GM23338 (cell line): ENCODE data around the gene INSL3. TPM values are rescaled to one million over a fixed set of nuclear protein-coding genes. Genes with fewer than 3 reads are reported as not detected.

Experiments
- ATAC-seq: fragments of 200-7000 bp; cut with Tn5 transposase; 3 replicates; pipeline ENCODE4 v1.9.1; 2020
- DNase-seq: peaks from one replicate; pipeline ENCODE4 v3.0.0-alpha.2; 2015; ENCODE audit warnings: low spot score
- H2AFZ ChIP-seq: fragments of 200-600 bp; sonication (generic); 2 replicates; pipeline ENCODE4 v1.8.0; 2016; ENCODE audit warnings: antibody characterized with exemption, mild to moderate bottlenecking, moderate library complexity
- H3F3A ChIP-seq: fragments of 200-600 bp; sonication (generic); replicated peaks from 2 replicates; pipeline ENCODE4 v1.8.0; 2017; ENCODE audit warnings: antibody characterized with exemption, mixed run types, low read depth
- H3K27ac ChIP-seq: fragments of 200-600 bp; sonication (generic); 2 replicates; pipeline ENCODE4 v1.6.1; 2016; ENCODE audit warnings: low read depth
- H3K27me3 ChIP-seq: fragments of 200-600 bp; sonication (generic); 2 replicates; pipeline ENCODE4 v1.8.0; 2016; ENCODE audit warnings: mild to moderate bottlenecking, mixed run types, moderate library complexity; ENCODE audit not compliant: insufficient read depth
- H3K36me3 ChIP-seq: fragments of 200-600 bp; sonication (generic); 2 replicates; pipeline ENCODE4 v1.8.0; 2016; ENCODE audit warnings: mild to moderate bottlenecking; ENCODE audit not compliant: insufficient read depth
- H3K4me1 ChIP-seq: fragments of 200-600 bp; sonication (generic); 2 replicates; pipeline ENCODE4 v1.8.0; 2016; ENCODE audit warnings: mild to moderate bottlenecking, moderate library complexity; ENCODE audit not compliant: insufficient read depth
- H3K4me2 ChIP-seq: fragments of 200-600 bp; sonication (generic); 2 replicates; pipeline ENCODE4 v1.7.1; 2017; ENCODE audit warnings: mixed run types
- H3K4me3 ChIP-seq: fragments of 200-600 bp; sonication (generic); 2 replicates; pipeline ENCODE4 v1.6.1; 2016; ENCODE audit warnings: mixed run types
- H3K79me2 ChIP-seq: fragments of 200-600 bp; sonication (generic); replicated peaks from 2 replicates; pipeline ENCODE4 v1.8.0; 2017; ENCODE audit warnings: mild to moderate bottlenecking; ENCODE audit not compliant: insufficient read depth
- H3K9me2 ChIP-seq: fragments of 200-600 bp; sonication (generic); 2 replicates; pipeline ENCODE4 v1.8.0; 2017; ENCODE audit not compliant: insufficient read depth
- H4K20me1 ChIP-seq: fragments of 200-600 bp; sonication (generic); replicated peaks from 2 replicates; pipeline ENCODE4 v1.8.0; 2017; ENCODE audit warnings: mild to moderate bottlenecking; ENCODE audit not compliant: insufficient read depth
- H3K27ac Mint-ChIP-seq: 2 replicates; pipeline ENCODE4 v1.8.0; 2020; ENCODE audit warnings: inconsistent platforms, mild to moderate bottlenecking, moderate library complexity, mixed read lengths
- H3K27me3 Mint-ChIP-seq: 3 replicates; pipeline ENCODE4 v1.8.0; 2022; ENCODE audit warnings: low read depth, mild to moderate bottlenecking, moderate library complexity, mixed read lengths, inconsistent platforms; ENCODE audit not compliant: insufficient read depth, poor library complexity
- H3K36me3 Mint-ChIP-seq: 3 replicates; pipeline ENCODE4 v1.8.0; 2021; ENCODE audit warnings: low read depth, mild to moderate bottlenecking, inconsistent platforms, moderate library complexity, mixed read lengths
- H3K4me1 Mint-ChIP-seq: 3 replicates; pipeline ENCODE4 v1.8.0; 2020; ENCODE audit warnings: mild to moderate bottlenecking, inconsistent platforms, mixed read lengths
- H3K4me3 Mint-ChIP-seq: 3 replicates; pipeline ENCODE4 v1.8.0; 2021; ENCODE audit warnings: moderate library complexity, mild to moderate bottlenecking, inconsistent platforms, mixed read lengths
- H3K9me3 Mint-ChIP-seq: 3 replicates; pipeline ENCODE4 v1.8.0; 2020; ENCODE audit warnings: moderate library complexity, mild to moderate bottlenecking, inconsistent platforms, mixed read lengths
- CREB1 ChIP-seq: fragments of 250-450 bp; sonication (Bioruptor Pico); IDR thresholded peaks from 2 replicates; pipeline ENCODE4 v1.5.0; 2020; ENCODE audit warnings: low read depth, mild to moderate bottlenecking, moderate library complexity
- CTCF ChIP-seq, 2 experiments: fragments of 200-600 bp in 1 of 2; sonication (generic) in 1 of 2; conservative IDR thresholded peaks; 2 replicates each; pipeline versions ENCODE4 v1.5.1 to v1.6.1; 2016 to 2017; ENCODE audit warnings: antibody characterized with exemption in 2 of 2, low read depth in 2 of 2, mild to moderate bottlenecking in 2 of 2, moderate library complexity in 1 of 2
- ETS1 ChIP-seq: IDR thresholded peaks from 2 replicates; pipeline ENCODE4 v1.6.1; 2016; ENCODE audit warnings: antibody characterized with exemption
- EZH2 ChIP-seq: fragments of 200-600 bp; sonication (generic); IDR thresholded peaks from one replicate; pipeline ENCODE4 v1.8.0; 2017; ENCODE audit warnings: antibody characterized with exemption, mild to moderate bottlenecking, low read depth; ENCODE audit not compliant: unreplicated experiment
- EZH2phosphoT487 ChIP-seq: fragments of 200-600 bp; sonication (generic); IDR thresholded peaks from one replicate; pipeline ENCODE4 v1.8.1; 2018; ENCODE audit warnings: antibody characterized with exemption; ENCODE audit not compliant: unreplicated experiment
- JUNB ChIP-seq: IDR thresholded peaks from one replicate; pipeline ENCODE4 v1.6.1; 2016; ENCODE audit warnings: antibody characterized with exemption; ENCODE audit not compliant: unreplicated experiment
- NANOG ChIP-seq: IDR thresholded peaks from 2 replicates; pipeline ENCODE4 v1.6.1; 2016; ENCODE audit warnings: antibody characterized with exemption, borderline replicate concordance
- STAT1 ChIP-seq: IDR thresholded peaks from one replicate; pipeline ENCODE4 v1.6.1; 2016; ENCODE audit warnings: antibody characterized with exemption; ENCODE audit not compliant: unreplicated experiment
- ZNF114 ChIP-seq: fragments of 250-450 bp; sonication (Bioruptor Pico); IDR thresholded peaks from 2 replicates; pipeline ENCODE4 v1.5.0; 2020; ENCODE audit warnings: mild to moderate bottlenecking, moderate library complexity
- polyA plus RNA-seq: library from polyadenylated mRNA; unstranded; fragments of >200 nt; fragmentation: Nextera tagmentation; extraction: Ambion mirVana; gene quantifications from 2 replicates; pipeline ENCODE4 v1.2.1, GENCODE V29; 2016
- total RNA-seq: library from RNA; depleted of rRNA; stranded (reverse); fragments of >200 nt; shearing (Covaris generic); gene quantifications from 2 replicates; pipeline ENCODE4 v1.2.3, GENCODE V29; 2014

Gene INSL3
- total and polyA plus RNA-seq, 2 experiments from 2014 or later, result 0.76 TPM; not detected in 1

GRCh38 chr19:17790059-17790780, 31.1 kb downstream of the INSL3 start (continued):
- TF ChIP-seq ETS1 (no peak), NANOG (no peak), EZH2phosphoT487 (no peak)

GRCh38 chr19:17788632-17789031, 32.7 kb downstream of the INSL3 start:
- Mint-ChIP-seq H3K9me3 (no peaks in the 10 kb centered on the region), H3K4me1 (peaks cover 18% of the 10 kb centered on the region), H3K27ac (no peak overlapping the region), H3K27me3 (peaks cover 5% of the 10 kb centered on the region), H3K36me3 (peaks cover 11% of the 10 kb centered on the region), H3K4me3 (no peak overlapping the region)
- Histone ChIP-seq H3K36me3 (no peaks in the 10 kb centered on the region; the same call in 1 of the 2 replicates), H3K79me2 (no peaks in the 10 kb centered on the region), H3K4me1 (no peaks in the 10 kb centered on the region), H3K27ac (no peak overlapping the region), H4K20me1 (no peaks in the 10 kb centered on the region; the same call in 1 of the 2 replicates), H3K9me2 (no peaks in the 10 kb centered on the region), H3K4me3 (no peak overlapping the region), H3F3A (peaks cover 7% of the 10 kb centered on the region; the same call in 1 of the 2 replicates), H2AFZ (no peak overlapping the region), H3K27me3 (no peaks in the 10 kb centered on the region), H3K4me2 (no peak overlapping the region)
- ATAC-seq, result no peak
- TF ChIP-seq CTCF (conservative IDR thresholded peaks at IDR 0.05; ENCODE audit: low read depth in 2 of 2) (no peak), EZH2 (no peak), ETS1 (no peak), NANOG (no peak), ZNF114 (CRISPR knock-in tag) (no peak), EZH2phosphoT487 (no peak), STAT1 (no peak), CREB1 (CRISPR knock-in tag) (no peak), JUNB (no peak)
- no peak for DNase-seq
